ENCODE data around the gene KYAT1.

The KYAT1 gene

GRCh38 chr9:128887049-128887448, 5.3 kb upstream of the KYAT1 start:
- TF ChIP-seq CTCF (IDR thresholded peaks at IDR 0.05), result no peak

- TF ChIP-seq CTCF (IDR thresholded peaks at IDR 0.05), result no peak
These were observed 4.6 kb upstream of the KYAT1 start for GRCh38 chr9:128886211-128886891.

GRCh38 chr9:128885798-128886197, 4.0 kb upstream of the KYAT1 start:
- TF ChIP-seq CTCF (IDR thresholded peaks at IDR 0.05), result no peak

GRCh38 chr9:128885376-128885775, 3.6 kb upstream of the KYAT1 start:
- no peak for TF ChIP-seq CTCF (IDR thresholded peaks at IDR 0.05)

GRCh38 chr9:128884164-128884563, 2.4 kb upstream of the KYAT1 start:
- no peak for TF ChIP-seq CTCF (IDR thresholded peaks at IDR 0.05)

GRCh38 chr9:128882677-128883603, 1.2 kb upstream of the KYAT1 start:
- no peak for TF ChIP-seq CTCF (IDR thresholded peaks at IDR 0.05)

GRCh38 chr9:128877852-128878251, 3.9 kb downstream of the KYAT1 start:
- no peak for TF ChIP-seq CTCF (IDR thresholded peaks at IDR 0.05)

All from LNCAP (cell line).